NCI-H345 treated with DMSO at 0.1 percent for 48 hours (cell line): Measurements from ENCODE around the gene SOX18.
A peak's percentile ranks its signal among the peaks of the same experiment; 100 is the strongest.

Experiments used
- DNase-seq: peaks from one replicate; lab custom pipeline; 2025; ENCODE audit not compliant: unreplicated experiment; lab: John Stamatoyannopoulos, UW

Gene SOX18

DNA sequence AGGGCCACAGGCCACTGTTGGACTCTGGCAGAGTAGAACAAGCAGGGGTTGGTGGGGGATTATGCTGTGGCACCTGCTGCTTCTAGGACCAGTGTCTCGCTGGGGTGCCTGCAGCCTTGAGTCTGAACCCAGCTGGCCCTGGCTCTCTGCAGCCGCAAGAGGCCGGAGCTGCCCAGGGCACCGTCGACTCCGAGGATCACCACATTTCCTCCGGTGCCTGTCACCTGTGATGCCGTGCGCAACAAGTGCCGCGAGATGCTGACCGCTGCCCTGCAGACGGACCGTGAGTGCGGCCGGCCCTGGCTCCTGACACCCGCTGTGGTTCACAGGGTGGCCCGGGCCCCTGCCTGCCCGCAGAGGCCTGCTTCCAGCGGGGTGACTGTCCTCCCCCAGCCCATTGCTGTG lies 19.8 kb upstream of the SOX18 start:
- no peak for DNase-seq

GRCh38 chr20:64068386-64069208 lies 19.2 kb upstream of the SOX18 start:
- DNase-seq = no peak

GRCh38 chr20:64067733-64068307 lies 18.4 kb upstream of the SOX18 start:
- DNase-seq = no peak

DNA sequence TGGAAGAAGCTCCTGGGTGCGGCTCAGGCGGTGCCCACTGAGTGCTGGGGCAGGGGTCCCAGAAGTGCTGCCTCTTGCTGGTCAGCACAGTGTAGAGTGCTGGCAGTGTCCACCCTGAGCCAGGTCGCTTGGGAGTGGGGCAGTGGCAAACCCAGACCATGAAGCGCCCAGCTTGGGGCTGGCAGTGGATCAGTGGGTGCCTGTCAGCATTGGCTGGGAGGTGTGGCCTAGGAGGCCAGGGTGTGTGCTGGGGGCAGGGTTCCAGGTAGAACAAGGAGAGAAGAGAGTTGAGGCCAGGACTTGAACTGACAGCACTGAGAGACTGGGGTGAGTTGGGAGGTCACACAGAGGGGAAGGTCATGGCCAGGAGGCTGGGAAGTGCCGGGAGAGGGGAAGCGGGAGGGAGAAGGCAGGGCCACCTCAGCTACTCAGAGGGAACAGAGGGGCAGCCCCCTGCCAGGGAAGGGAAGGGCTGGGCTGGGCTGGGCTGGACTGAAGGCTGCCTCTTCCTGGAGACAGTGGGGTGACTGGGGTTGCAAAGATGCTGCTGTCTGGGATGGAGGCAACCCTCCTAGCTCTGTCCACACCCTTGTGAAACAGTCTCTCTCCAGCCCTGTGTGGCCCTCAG lies 17.7 kb upstream of the SOX18 start:
- DNase-seq = no peak

DNA sequence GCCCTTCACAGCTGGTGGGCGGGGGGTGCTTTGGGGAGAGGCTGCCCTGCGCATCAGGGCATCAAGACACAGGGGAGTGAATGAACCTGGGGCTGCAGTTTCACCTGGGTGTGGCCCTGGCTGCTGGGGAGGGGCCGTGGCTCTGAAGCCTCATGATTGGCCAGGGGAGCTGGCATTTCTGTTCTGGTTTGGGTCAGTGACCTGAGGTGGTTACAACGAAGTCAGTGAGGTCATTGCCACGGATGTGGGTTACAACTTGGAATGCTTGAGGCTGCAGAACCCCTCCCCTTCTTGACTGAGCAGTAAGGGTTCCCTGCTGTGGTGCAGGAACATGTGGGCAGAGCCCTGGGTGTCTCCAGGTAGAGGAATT lies 16.5 kb upstream of the SOX18 start:
- DNase-seq = no peak

- DNase-seq = no peak
These were observed 15.9 kb upstream of the SOX18 start for GRCh38 chr20:64065062-64065973.

GRCh38 chr20:64064145-64064698 lies 14.8 kb upstream of the SOX18 start:
- no peak for DNase-seq

- no peak for DNase-seq
These were observed 14.1 kb upstream of the SOX18 start for GRCh38 chr20:64063389-64064144.

GRCh38 chr20:64062596-64063388 lies 13.4 kb upstream of the SOX18 start, which contains the start of gene TCEA2:
TSS of gene TCEA2 (plus strand) at chr20:64063198. CDS start at chr20:64063313, 115 bp downstream.
- DNase-seq = peak; percentile 88

GRCh38 chr20:64062276-64062595 lies 12.8 kb upstream of the SOX18 start:
- DNase-seq = no peak

DNA sequence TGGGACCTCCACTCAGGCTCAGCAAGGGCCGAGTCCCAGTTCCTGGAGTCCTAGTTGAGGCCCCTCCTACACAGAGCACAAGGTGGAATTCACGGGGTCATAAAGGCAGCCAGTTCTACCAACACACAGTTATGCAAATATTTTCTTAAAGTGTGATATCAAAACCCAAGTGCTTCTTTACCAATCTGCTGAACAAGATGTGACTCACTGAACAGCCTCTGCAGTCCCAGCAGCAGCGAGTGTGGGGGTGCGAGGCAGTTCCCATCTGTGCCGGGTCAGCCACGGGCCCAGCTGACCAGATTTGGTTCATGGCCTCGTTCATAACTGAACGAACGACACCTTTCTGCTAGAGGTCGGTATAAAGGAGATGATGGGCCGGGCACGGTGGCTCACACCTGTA lies 9.1 kb upstream of the SOX18 start:
- no peak for DNase-seq

GRCh38 chr20:64057628-64058498 lies 8.4 kb upstream of the SOX18 start:
- peak; percentile 64 for DNase-seq

GRCh38 chr20:64056889-64057627 lies 7.6 kb upstream of the SOX18 start:
- DNase-seq = no peak

DNA sequence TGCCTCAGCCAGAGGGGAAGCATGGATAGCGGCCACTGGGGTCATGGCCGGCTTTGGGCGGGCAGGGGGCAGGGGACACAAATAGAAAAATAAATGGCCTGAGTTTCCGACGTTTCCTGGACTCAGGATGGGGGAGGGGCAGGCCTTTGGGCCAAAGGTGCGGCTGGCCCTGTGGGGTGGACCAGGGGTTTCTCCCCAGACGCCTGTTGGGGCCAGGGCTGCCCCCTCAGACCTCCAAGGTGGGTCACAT lies 7.1 kb upstream of the SOX18 start:
- no peak for DNase-seq

- DNase-seq = no peak
These were observed 6.6 kb upstream of the SOX18 start for GRCh38 chr20:64055893-64056638.

GRCh38 chr20:64055396-64055892 lies 6.0 kb upstream of the SOX18 start:
- no peak for DNase-seq
